Measurements from ENCODE around the gene IL36RN.

IL36RN gene

GRCh38 chr2:113058998-113059960 is at the start of gene IL36RN:
IL36RN (plus strand) TSS chr2:113059198; CDS start chr2:113059439, 241 bp downstream.
- no peak for TF ChIP-seq L3MBTL2 (conservative IDR thresholded peaks at IDR 0.05)
- TF ChIP-seq FOXA1 (IDR thresholded peaks at IDR 0.05), result no peak
- no peak for TF ChIP-seq NFRKB (IDR thresholded peaks at IDR 0.05)
- no peak for TF ChIP-seq FOXM1 (IDR thresholded peaks at IDR 0.05; ENCODE audit: borderline replicate concordance)
- TF ChIP-seq HDGF (IDR thresholded peaks at IDR 0.05; ENCODE audit: borderline replicate concordance), result no peak
- TF ChIP-seq PKNOX1 (IDR thresholded peaks at IDR 0.05), result no peak
- ChIA-PET POLR2A (no interaction called here), CTCF (no interaction called here)
- DNase-seq (ENCODE audit: extremely low spot score), result no peak

- POLR2A ChIA-PET, result no interaction called here
- no peak for TF ChIP-seq ELF4 (IDR thresholded peaks at IDR 0.05)
- TF ChIP-seq ARNT (IDR thresholded peaks at IDR 0.05), result no peak
- TF ChIP-seq FOXK2 (IDR thresholded peaks at IDR 0.05), result no peak
- TF ChIP-seq NFRKB (IDR thresholded peaks at IDR 0.05), result no peak
- no peak for TF ChIP-seq HDGF (IDR thresholded peaks at IDR 0.05; ENCODE audit: borderline replicate concordance)
- no peak for TF ChIP-seq PKNOX1 (IDR thresholded peaks at IDR 0.05)
- no peak for TF ChIP-seq ZNF384 (IDR thresholded peaks at IDR 0.05)
- TF ChIP-seq SUZ12 (IDR thresholded peaks at IDR 0.05), result no peak
- no peak for TF ChIP-seq FOXM1 (IDR thresholded peaks at IDR 0.05; ENCODE audit: borderline replicate concordance)
- no peak for TF ChIP-seq TARDBP (IDR thresholded peaks at IDR 0.05)
- TF ChIP-seq FOXA1 (IDR thresholded peaks at IDR 0.05), result no peak
- TF ChIP-seq L3MBTL2 (conservative IDR thresholded peaks at IDR 0.05), result no peak
- no peak for TF ChIP-seq LEF1 (IDR thresholded peaks at IDR 0.05; ENCODE audit: borderline replicate concordance)
- DNase-seq (ENCODE audit: extremely low spot score), result no peak
- CTCF ChIA-PET, result no interaction called here
These were observed 49.4 kb upstream of the IL36RN start for GRCh38 chr2:113009622-113010021.

GRCh38 chr2:113010088-113010487 is 48.9 kb upstream of the IL36RN start:
- no peak for DNase-seq (ENCODE audit: extremely low spot score)
- CTCF ChIA-PET, result no interaction called here
- TF ChIP-seq TARDBP (IDR thresholded peaks at IDR 0.05), result no peak
- TF ChIP-seq CTBP1 (IDR thresholded peaks at IDR 0.05; ENCODE audit: borderline replicate concordance), result no peak
- no peak for TF ChIP-seq FOXA1 (IDR thresholded peaks at IDR 0.05)
- no peak for TF ChIP-seq SUZ12 (IDR thresholded peaks at IDR 0.05)
- no peak for TF ChIP-seq HDGF (IDR thresholded peaks at IDR 0.05; ENCODE audit: borderline replicate concordance)
- TF ChIP-seq SP1 (IDR thresholded peaks at IDR 0.05), result no peak
- no peak for TF ChIP-seq NFRKB (IDR thresholded peaks at IDR 0.05)
- TF ChIP-seq FOXK2 (IDR thresholded peaks at IDR 0.05), result no peak
- TF ChIP-seq BHLHE40 (IDR thresholded peaks at IDR 0.05; ENCODE audit: borderline replicate concordance), result no peak
- TF ChIP-seq ZNF384 (IDR thresholded peaks at IDR 0.05), result no peak
- no peak for TF ChIP-seq LEF1 (IDR thresholded peaks at IDR 0.05; ENCODE audit: borderline replicate concordance)
- no peak for TF ChIP-seq L3MBTL2 (conservative IDR thresholded peaks at IDR 0.05)
- no peak for TF ChIP-seq FOXM1 (IDR thresholded peaks at IDR 0.05; ENCODE audit: borderline replicate concordance)
- TF ChIP-seq ARNT (IDR thresholded peaks at IDR 0.05), result no peak
- no peak for TF ChIP-seq PKNOX1 (IDR thresholded peaks at IDR 0.05)
- no peak for TF ChIP-seq ELF4 (IDR thresholded peaks at IDR 0.05)
- POLR2A ChIA-PET, result no interaction called here

- POLR2A ChIA-PET, result no interaction called here
These were observed 47.9 kb upstream of the IL36RN start for GRCh38 chr2:113011108-113011507.

More at GRCh38 chr2:113011108-113011507, 47.9 kb upstream of the IL36RN start:
- CTCF ChIA-PET, result no interaction called here
- TF ChIP-seq SP1 (IDR thresholded peaks at IDR 0.05) (no peak), FOXM1 (IDR thresholded peaks at IDR 0.05; ENCODE audit: borderline replicate concordance) (no peak), PKNOX1 (IDR thresholded peaks at IDR 0.05) (no peak), HDGF (IDR thresholded peaks at IDR 0.05; ENCODE audit: borderline replicate concordance) (no peak), LEF1 (IDR thresholded peaks at IDR 0.05; ENCODE audit: borderline replicate concordance) (no peak), ZNF384 (IDR thresholded peaks at IDR 0.05) (no peak), ARNT (IDR thresholded peaks at IDR 0.05) (no peak), TARDBP (IDR thresholded peaks at IDR 0.05) (no peak), SUZ12 (IDR thresholded peaks at IDR 0.05) (no peak), FOXA1 (IDR thresholded peaks at IDR 0.05) (no peak), FOXK2 (IDR thresholded peaks at IDR 0.05) (no peak), CTBP1 (IDR thresholded peaks at IDR 0.05; ENCODE audit: borderline replicate concordance) (no peak), ELF4 (IDR thresholded peaks at IDR 0.05) (no peak), NFRKB (IDR thresholded peaks at IDR 0.05) (no peak), L3MBTL2 (conservative IDR thresholded peaks at IDR 0.05) (no peak), BHLHE40 (IDR thresholded peaks at IDR 0.05; ENCODE audit: borderline replicate concordance) (no peak)
- DNase-seq (ENCODE audit: extremely low spot score), result no peak

Measured in HEK293T (cell line).